Ishikawa (cell line): ENCODE results near the gene LONRF2.

Experiments used
- CEBPB ChIP-seq: IDR thresholded peaks from 2 replicates; pipeline ENCODE4 v1.6.1; 2012
- CREB1 ChIP-seq: IDR thresholded peaks from 2 replicates; pipeline ENCODE4 v1.6.1; 2012; ENCODE audit warnings: low read depth
- EGR1 ChIP-seq: IDR thresholded peaks from 2 replicates; pipeline ENCODE4 v1.6.1; 2012
- EP300 ChIP-seq: IDR thresholded peaks from 2 replicates; pipeline ENCODE4 v1.6.1; 2012; ENCODE audit warnings: borderline replicate concordance
- FOXM1 ChIP-seq: IDR thresholded peaks from 2 replicates; pipeline ENCODE4 v1.6.1; 2012; ENCODE audit warnings: low read depth, borderline replicate concordance
- MAX ChIP-seq: IDR thresholded peaks from 2 replicates; pipeline ENCODE4 v1.6.1; 2012
- RAD21 ChIP-seq: IDR thresholded peaks from 2 replicates; pipeline ENCODE4 v1.6.1; 2012; ENCODE audit warnings: low read depth
- REST ChIP-seq: IDR thresholded peaks from 2 replicates; pipeline ENCODE4 v1.6.1; 2012; ENCODE audit warnings: low read depth, mild to moderate bottlenecking
- TAF1 ChIP-seq: IDR thresholded peaks from 2 replicates; pipeline ENCODE4 v1.6.1; 2012; ENCODE audit warnings: low read depth, mild to moderate bottlenecking
- TEAD4 ChIP-seq: IDR thresholded peaks from 2 replicates; pipeline ENCODE4 v1.6.1; 2012
- USF1 ChIP-seq: IDR thresholded peaks from 2 replicates; pipeline ENCODE4 v1.6.1; 2012
- YY1 ChIP-seq: IDR thresholded peaks from 2 replicates; pipeline ENCODE4 v1.6.1; 2012; ENCODE audit warnings: low read depth
- ZBTB7A ChIP-seq: IDR thresholded peaks from 2 replicates; pipeline ENCODE4 v1.6.1; 2012; ENCODE audit warnings: low read depth

- no peak for TF ChIP-seq EGR1
- TF ChIP-seq CREB1, result no peak
- no peak for TF ChIP-seq RAD21
- no peak for TF ChIP-seq FOXM1
- TF ChIP-seq REST, result no peak
- no peak for TF ChIP-seq TAF1
- no peak for TF ChIP-seq MAX
- no peak for TF ChIP-seq CEBPB
- no peak for TF ChIP-seq EP300
- TF ChIP-seq USF1, result no peak
- no peak for TF ChIP-seq YY1
- TF ChIP-seq TEAD4, result no peak
- TF ChIP-seq ZBTB7A, result no peak
These were observed 77.3 kb downstream of the LONRF2 start for GRCh38 chr2:100244881-100245605.
